ENCODE measurements around the gene COX5A. TPM values are rescaled to one million over a fixed set of nuclear protein-coding genes. Genes with fewer than 3 reads are reported as not detected.
A peak's percentile ranks its signal among the peaks of the same experiment; 100 is the strongest.

COX5A gene
- 100 to 1,000 TPM; 241 to 246 TPM for total RNA-seq

- ATAC-seq (replicated peaks in 1 of 2) = peak; percentile 95
- Mint-ChIP-seq H3K9me3 (no peaks in the 10 kb centered on the region), H3K27me3 (ENCODE audit: low read depth) (no peaks in the 10 kb centered on the region), H3K27ac (peak within 1 kb of the TSS; percentile 96), H3K36me3 (ENCODE audit: insufficient read depth in 2 of 2) (peaks cover 5 to 6% of the 10 kb centered on the region in 2 donors), H3K4me1 (ENCODE audit: low read depth) (peaks cover 42% of the 10 kb centered on the region), H3K4me3 (peak within 1 kb of the TSS; percentile 92 to 97)
- peak; percentile 94 to 95 for DNase-seq
Measured at GRCh38 chr15:74937590-74938371, at the start of gene COX5A. Gene COX5A, minus strand, starts transcription at chr15:74938073. Its CDS starts 59 bp downstream, at chr15:74938014.

GRCh38 chr15:74983725-74984231 lies 45.9 kb upstream of the COX5A start:
- peak overlapping the region; percentile 6 for H3K27ac Mint-ChIP-seq
- DNase-seq (peak; percentile 77 to 81), ATAC-seq (replicated peaks in 1 of 2) (peak; percentile 99)
- peaks cover 25% of the 10 kb centered on the region for H3K4me1 Mint-ChIP-seq (ENCODE audit: low read depth)
- H3K36me3 Mint-ChIP-seq (ENCODE audit: insufficient read depth in 2 of 2) = no peaks in the 10 kb centered on the region
- peak overlapping the region; percentile 6 to 50 for H3K4me3 Mint-ChIP-seq
- no peaks in the 10 kb centered on the region for H3K9me3 Mint-ChIP-seq
- H3K27me3 Mint-ChIP-seq (ENCODE audit: low read depth) = peaks cover 34% of the 10 kb centered on the region

- H3K36me3 Mint-ChIP-seq (ENCODE audit: insufficient read depth in 2 of 2) = no peaks in the 10 kb centered on the region
- peaks cover 41% of the 10 kb centered on the region for H3K4me1 Mint-ChIP-seq (ENCODE audit: low read depth)
- H3K4me3 Mint-ChIP-seq = no peak overlapping the region
- DNase-seq (no peak), ATAC-seq (replicated peaks in 1 of 2) (no peak)
- H3K9me3 Mint-ChIP-seq = no peaks in the 10 kb centered on the region
- H3K27me3 Mint-ChIP-seq (ENCODE audit: low read depth) = peaks cover 31% of the 10 kb centered on the region
- H3K27ac Mint-ChIP-seq = no peak overlapping the region
Measured at GRCh38 chr15:74982183-74982582, 44.3 kb upstream of the COX5A start.

GRCh38 chr15:74978503-74978902 lies 40.6 kb upstream of the COX5A start:
- no peak overlapping the region for H3K4me3 Mint-ChIP-seq

GRCh38 chr15:74978077-74978476 lies 40.2 kb upstream of the COX5A start:
- Mint-ChIP-seq H3K27me3 (ENCODE audit: low read depth) (peaks cover 18% of the 10 kb centered on the region), H3K9me3 (no peaks in the 10 kb centered on the region), H3K27ac (peak overlapping the region; percentile 17), H3K4me1 (ENCODE audit: low read depth) (peaks cover 24% of the 10 kb centered on the region), H3K36me3 (ENCODE audit: insufficient read depth in 2 of 2) (no peaks in the 10 kb centered on the region), H3K4me3 (peak overlapping the region; percentile 28 to 83)
- DNase-seq = no peak
- peak; percentile 41 to 51 for ATAC-seq (replicated peaks in 1 of 2)

More at GRCh38 chr15:74978503-74978902, 40.6 kb upstream of the COX5A start:
- no peaks in the 10 kb centered on the region for H3K36me3 Mint-ChIP-seq (ENCODE audit: insufficient read depth in 2 of 2)
- H3K27ac Mint-ChIP-seq = no peak overlapping the region
- H3K9me3 Mint-ChIP-seq = no peaks in the 10 kb centered on the region
- DNase-seq (peak; percentile 55 to 64), ATAC-seq (replicated peaks in 1 of 2) (peak; percentile 89)
- H3K4me1 Mint-ChIP-seq (ENCODE audit: low read depth) = peaks cover 28% of the 10 kb centered on the region
- H3K27me3 Mint-ChIP-seq (ENCODE audit: low read depth) = peaks cover 18% of the 10 kb centered on the region

GRCh38 chr15:74977599-74977998 lies 39.7 kb upstream of the COX5A start:
- peaks cover 23% of the 10 kb centered on the region for H3K4me1 Mint-ChIP-seq (ENCODE audit: low read depth)
- DNase-seq (peak; percentile 50 to 59), ATAC-seq (replicated peaks in 1 of 2) (peak; percentile 90 to 93)
- peaks cover 18% of the 10 kb centered on the region for H3K27me3 Mint-ChIP-seq (ENCODE audit: low read depth)
- peak overlapping the region; percentile 28 to 83 for H3K4me3 Mint-ChIP-seq
- no peaks in the 10 kb centered on the region for H3K9me3 Mint-ChIP-seq
- peak overlapping the region; percentile 17 for H3K27ac Mint-ChIP-seq
- H3K36me3 Mint-ChIP-seq (ENCODE audit: insufficient read depth in 2 of 2) = no peaks in the 10 kb centered on the region

GRCh38 chr15:74976159-74976558 lies 38.3 kb upstream of the COX5A start:
- no peak for DNase-seq
- Mint-ChIP-seq H3K9me3 (no peaks in the 10 kb centered on the region), H3K4me3 (no peak overlapping the region), H3K27ac (no peak overlapping the region), H3K27me3 (ENCODE audit: low read depth) (peaks cover 16% of the 10 kb centered on the region), H3K36me3 (ENCODE audit: insufficient read depth in 2 of 2) (no peaks in the 10 kb centered on the region), H3K4me1 (ENCODE audit: low read depth) (peaks cover 18% of the 10 kb centered on the region)
- ATAC-seq (replicated peaks in 1 of 2) = no peak

- Mint-ChIP-seq H3K9me3 (no peaks in the 10 kb centered on the region), H3K27me3 (ENCODE audit: low read depth) (peaks cover 15% of the 10 kb centered on the region), H3K27ac (no peak overlapping the region), H3K36me3 (ENCODE audit: insufficient read depth in 2 of 2) (no peaks in the 10 kb centered on the region), H3K4me1 (ENCODE audit: low read depth) (no peaks in the 10 kb centered on the region), H3K4me3 (no peak overlapping the region)
- DNase-seq (no peak), ATAC-seq (replicated peaks in 1 of 2) (no peak)
Measured at GRCh38 chr15:74967670-74968069, 29.8 kb upstream of the COX5A start.

GRCh38 chr15:74964794-74965193 lies 26.9 kb upstream of the COX5A start:
- no peak overlapping the region for H3K27ac Mint-ChIP-seq
- no peak overlapping the region for H3K4me3 Mint-ChIP-seq
- H3K9me3 Mint-ChIP-seq = no peaks in the 10 kb centered on the region
- H3K27me3 Mint-ChIP-seq (ENCODE audit: low read depth) = peaks cover 39% of the 10 kb centered on the region
- no peaks in the 10 kb centered on the region for H3K36me3 Mint-ChIP-seq (ENCODE audit: insufficient read depth in 2 of 2)
- ATAC-seq (replicated peaks in 1 of 2) = peak in 1 of 2 donors; percentile 24
- H3K4me1 Mint-ChIP-seq (ENCODE audit: low read depth) = peaks cover 19% of the 10 kb centered on the region
- no peak for DNase-seq

GRCh38 chr15:74963213-74963612 lies 25.3 kb upstream of the COX5A start:
- no peaks in the 10 kb centered on the region for H3K36me3 Mint-ChIP-seq (ENCODE audit: insufficient read depth in 2 of 2)
- peaks cover 53% of the 10 kb centered on the region for H3K27me3 Mint-ChIP-seq (ENCODE audit: low read depth)
- ATAC-seq (replicated peaks in 1 of 2) (no peak), DNase-seq (no peak)
- H3K4me1 Mint-ChIP-seq (ENCODE audit: low read depth) = peaks cover 35% of the 10 kb centered on the region
- H3K9me3 Mint-ChIP-seq = no peaks in the 10 kb centered on the region
- H3K4me3 Mint-ChIP-seq = no peak overlapping the region
- H3K27ac Mint-ChIP-seq = no peak overlapping the region

- no peaks in the 10 kb centered on the region for H3K9me3 Mint-ChIP-seq
- ATAC-seq (replicated peaks in 1 of 2) = no peak
Measured at GRCh38 chr15:74962671-74963070, 24.8 kb upstream of the COX5A start.

GRCh38 chr15:74962219-74962618 lies 24.3 kb upstream of the COX5A start:
- Mint-ChIP-seq H3K36me3 (ENCODE audit: insufficient read depth in 2 of 2) (peaks cover 0 to 1% of the 10 kb centered on the region in 2 donors), H3K9me3 (no peaks in the 10 kb centered on the region), H3K4me3 (no peak overlapping the region), H3K4me1 (ENCODE audit: low read depth) (peaks cover 45% of the 10 kb centered on the region), H3K27ac (no peak overlapping the region), H3K27me3 (ENCODE audit: low read depth) (peaks cover 63% of the 10 kb centered on the region)
- DNase-seq (no peak), ATAC-seq (replicated peaks in 1 of 2) (no peak)

More at GRCh38 chr15:74962671-74963070, 24.8 kb upstream of the COX5A start:
- no peak overlapping the region for H3K4me3 Mint-ChIP-seq
- H3K27ac Mint-ChIP-seq = no peak overlapping the region
- peaks cover 0 to 1% of the 10 kb centered on the region in 2 donors for H3K36me3 Mint-ChIP-seq (ENCODE audit: insufficient read depth in 2 of 2)
- no peak for DNase-seq
- H3K4me1 Mint-ChIP-seq (ENCODE audit: low read depth) = peaks cover 41% of the 10 kb centered on the region
- peaks cover 59% of the 10 kb centered on the region for H3K27me3 Mint-ChIP-seq (ENCODE audit: low read depth)

- Mint-ChIP-seq H3K4me1 (ENCODE audit: low read depth) (peaks cover 46% of the 10 kb centered on the region), H3K9me3 (no peaks in the 10 kb centered on the region), H3K27me3 (ENCODE audit: low read depth) (peaks cover 64% of the 10 kb centered on the region), H3K27ac (no peak overlapping the region), H3K36me3 (ENCODE audit: insufficient read depth in 2 of 2) (peaks cover 0 to 1% of the 10 kb centered on the region in 2 donors), H3K4me3 (no peak overlapping the region)
- ATAC-seq (replicated peaks in 1 of 2) (no peak), DNase-seq (no peak)
Measured at GRCh38 chr15:74961616-74962015, 23.7 kb upstream of the COX5A start.
